Body of pancreas (tissue), 4 donors: ENCODE results near the gene GAREM1.

ENCODE experiments used
- CTCF ChIP-seq, 7 experiments: fragments of 450-650 bp in 4 of 7; fragments of 200-600 bp in 3 of 7; sonication (generic) in 3 of 7; IDR thresholded peaks; one replicate each; pipeline ENCODE4 v1.5.1; 2016 to 2019; ENCODE audit warnings: antibody characterized with exemption in 7 of 7
- POLR2A ChIP-seq, 3 donors: fragments of 450-650 bp; IDR thresholded peaks; one replicate each; pipeline ENCODE4 v1.6.1; 2016; ENCODE audit warnings: antibody characterized with exemption in 3 of 3, mild to moderate bottlenecking in 2 of 3

- TF ChIP-seq CTCF (IDR thresholded peaks at IDR 0.05) (no peak), POLR2A (IDR thresholded peaks at IDR 0.05) (no peak)
Measured at GRCh38 chr18:32319084-32319483, 151.6 kb downstream of the GAREM1 start.
